Liver (tissue), 9 donors: ENCODE data around the gene MBD4. TPM values are rescaled to one million over a fixed set of nuclear protein-coding genes. Genes with fewer than 3 reads are reported as not detected.

Experiments used
- DNase-seq: peaks from one replicate; pipeline ENCODE4 v3.0.0-alpha.2; 2017; ENCODE audit warnings: low spot score
- H3K27ac ChIP-seq, 2 donors: one replicate each; pipeline ENCODE4 v1.7.0; 2013; ENCODE audit warnings: inconsistent platforms in 2 of 2, low read length in 2 of 2, control low read depth in 1 of 2, low read depth in 1 of 2, mild to moderate bottlenecking in 1 of 2
- H3K27me3 ChIP-seq, 4 donors: one replicate each; pipeline versions ENCODE4 v1.6.1 to v1.7.0; 2013; ENCODE audit warnings: low read length in 3 of 4, inconsistent platforms in 1 of 4, mild to moderate bottlenecking in 1 of 4, moderate library complexity in 1 of 4; ENCODE audit not compliant: control insufficient read depth in 4 of 4, insufficient read depth in 4 of 4
- H3K36me3 ChIP-seq, 4 donors: one replicate each; pipeline versions ENCODE4 v1.6.1 to v1.7.0; 2013; ENCODE audit warnings: low read length in 3 of 4, mild to moderate bottlenecking in 3 of 4, low read depth in 1 of 4, moderate library complexity in 1 of 4; ENCODE audit not compliant: control insufficient read depth in 4 of 4, insufficient read depth in 3 of 4
- H3K4me1 ChIP-seq, 4 donors: one replicate each; pipeline versions ENCODE4 v1.6.1 to v1.7.0; 2013; ENCODE audit warnings: low read length in 3 of 4, mild to moderate bottlenecking in 3 of 4, moderate library complexity in 1 of 4; ENCODE audit not compliant: control insufficient read depth in 4 of 4, insufficient read depth in 4 of 4
- H3K4me3 ChIP-seq, 3 donors: one replicate each; pipeline versions ENCODE4 v1.6.1 to v1.7.0; 2013; ENCODE audit warnings: low read length in 3 of 3, control low read depth in 1 of 3, low read depth in 1 of 3, mild to moderate bottlenecking in 1 of 3
- H3K9ac ChIP-seq, 2 donors: one replicate each; pipeline ENCODE4 v1.7.0; 2013; ENCODE audit warnings: low read length in 2 of 2, mild to moderate bottlenecking in 2 of 2, moderate library complexity in 2 of 2, control low read depth in 1 of 2, low read depth in 1 of 2
- H3K9me3 ChIP-seq, 4 donors: one replicate each; pipeline versions ENCODE4 v1.6.1 to v1.7.0; 2013; ENCODE audit warnings: low read length in 3 of 4; ENCODE audit not compliant: control insufficient read depth in 4 of 4
- ATF3 ChIP-seq: IDR thresholded peaks from 2 replicates; pipeline ENCODE4 v1.6.1; 2016; ENCODE audit warnings: antibody characterized with exemption
- CTCF ChIP-seq: fragments of 150-350 bp; IDR thresholded peaks from 2 replicates; pipeline ENCODE4 v1.5.1; 2017; ENCODE audit warnings: improper control_type of control experiment, low read depth, low read length; ENCODE audit not compliant: missing input control
- EGR1 ChIP-seq, 2 donors: IDR thresholded peaks; 2 replicates each; pipeline ENCODE4 v1.6.1; 2016 to 2018; ENCODE audit warnings: antibody characterized with exemption in 2 of 2, low read depth in 2 of 2
- FOXA1 ChIP-seq: IDR thresholded peaks from 2 replicates; pipeline ENCODE4 v1.6.1; 2016; ENCODE audit warnings: antibody characterized with exemption
- FOXA2 ChIP-seq: IDR thresholded peaks from 2 replicates; pipeline ENCODE4 v1.6.1; 2016; ENCODE audit warnings: antibody characterized with exemption
- GABPA ChIP-seq, 2 donors: IDR thresholded peaks in 1 of 2; conservative IDR thresholded peaks in 1 of 2; 2 replicates each; pipeline ENCODE4 v1.6.1; 2016; ENCODE audit warnings: antibody characterized with exemption in 2 of 2, mild to moderate bottlenecking in 1 of 2, moderate library complexity in 1 of 2
- HNF4A ChIP-seq, 2 donors: conservative IDR thresholded peaks; 2 replicates each; pipeline ENCODE4 v1.6.1; 2016; ENCODE audit warnings: antibody characterized with exemption in 2 of 2, mild to moderate bottlenecking in 2 of 2
- JUND ChIP-seq, 2 donors: IDR thresholded peaks; 2 replicates each; pipeline ENCODE4 v1.6.1; 2016; ENCODE audit warnings: antibody characterized with exemption in 2 of 2
- NR2F2 ChIP-seq: IDR thresholded peaks from 2 replicates; pipeline ENCODE4 v1.6.1; 2016; ENCODE audit warnings: antibody characterized with exemption
- RAD21 ChIP-seq, 2 donors: IDR thresholded peaks; 2 replicates each; pipeline ENCODE4 v1.6.1; 2016; ENCODE audit warnings: antibody characterized with exemption in 2 of 2, mild to moderate bottlenecking in 2 of 2
- REST ChIP-seq: IDR thresholded peaks from 2 replicates; pipeline ENCODE4 v1.6.1; 2016; ENCODE audit warnings: antibody characterized with exemption, mild to moderate bottlenecking
- RXRA ChIP-seq, 2 donors: IDR thresholded peaks; 2 replicates each; pipeline ENCODE4 v1.6.1; 2017 to 2018; ENCODE audit warnings: antibody characterized with exemption in 2 of 2, mild to moderate bottlenecking in 1 of 2
- SP1 ChIP-seq: IDR thresholded peaks from 2 replicates; pipeline ENCODE4 v1.6.1; 2018; ENCODE audit warnings: antibody characterized with exemption, mild to moderate bottlenecking
- TAF1 ChIP-seq: conservative IDR thresholded peaks from 2 replicates; pipeline ENCODE4 v1.6.1; 2016; ENCODE audit warnings: antibody characterized with exemption, mild to moderate bottlenecking
- YY1 ChIP-seq: IDR thresholded peaks from 2 replicates; pipeline ENCODE4 v1.6.1; 2016; ENCODE audit warnings: antibody characterized with exemption, mild to moderate bottlenecking
- ZBTB33 ChIP-seq: IDR thresholded peaks from 2 replicates; pipeline ENCODE4 v1.6.1; 2016; ENCODE audit warnings: antibody characterized with exemption
- WGBS: extraction: QIAGEN DNeasy Blood & Tissue Kit; methylation state at CpG from one replicate; pipeline ENCODE4 v1.1.7; 2013; 5-methylcytosine and 5-hydroxymethylcytosine counted together
- polyA plus RNA-seq, 2 donors: library from polyadenylated mRNA; stranded (reverse) in 1 of 2; unstranded in 1 of 2; fragments of 200-250 nt in 1 of 2; fragments of >200 nt in 1 of 2; fragmentation: Nextera tagmentation in 1 of 2; extraction: Ambion mirVana in 1 of 2; gene quantifications; one replicate each; pipeline versions ENCODE4 v1.2.1 to v1.2.3, GENCODE V29; 2013 to 2015
- total RNA-seq, 2 donors: library from RNA; depleted of rRNA; stranded (reverse); fragments of >200 nt; gene quantifications; one replicate each; pipeline ENCODE4 v1.2.3, GENCODE V29; 2014
- donor health status: healthy.
- donor health status: healthy.
- donor health status: healthy.
- donor health status: healthy.
- donor health status: healthy.

MBD4 gene
- total and polyA plus RNA-seq, 4 donors = 16.9 to 24.8 (median 17.2) TPM

- Histone ChIP-seq H3K4me3 (no peak overlapping the region), H3K4me1 (peaks cover 0 to 16% (median 14%) of the 10 kb centered on the region in 4 donors), H3K27ac (no peak overlapping the region), H3K27me3 (no peaks in the 10 kb centered on the region), H3K36me3 (peaks cover 3 to 15% (median 8%) of the 10 kb centered on the region in 4 donors), H3K9ac (no peak overlapping the region), H3K9me3 (no peaks in the 10 kb centered on the region)
- TF ChIP-seq REST = no peak
- TF ChIP-seq ATF3 = no peak
- no peak for TF ChIP-seq TAF1
- no peak for TF ChIP-seq RAD21 (IDR thresholded peaks at IDR 0.05)
- TF ChIP-seq ZBTB33 = no peak
- TF ChIP-seq GABPA (IDR thresholded peaks at IDR 0.05 in 1 of 2, conservative IDR thresholded peaks at IDR 0.05 in 1 of 2) = no peak
- no peak for TF ChIP-seq JUND (IDR thresholded peaks at IDR 0.05)
- TF ChIP-seq YY1 = no peak
- no peak for TF ChIP-seq RXRA (IDR thresholded peaks at IDR 0.05)
- TF ChIP-seq FOXA1 = no peak
- no peak for TF ChIP-seq NR2F2
- TF ChIP-seq SP1 = no peak
- no peak for TF ChIP-seq CTCF
- no peak for TF ChIP-seq EGR1 (IDR thresholded peaks at IDR 0.05; ENCODE audit: low read depth in 2 of 2)
- TF ChIP-seq FOXA2 = no peak
- no peak for TF ChIP-seq HNF4A (conservative IDR thresholded peaks at IDR 0.05)
- over 99% methylated on average over 3 of the region's 3 CpGs for WGBS
- no peak for DNase-seq
These were observed 36.1 kb upstream of the MBD4 start for GRCh38 chr3:129475863-129476262.
